Measurements from ENCODE around the gene BRD8.

DNA sequence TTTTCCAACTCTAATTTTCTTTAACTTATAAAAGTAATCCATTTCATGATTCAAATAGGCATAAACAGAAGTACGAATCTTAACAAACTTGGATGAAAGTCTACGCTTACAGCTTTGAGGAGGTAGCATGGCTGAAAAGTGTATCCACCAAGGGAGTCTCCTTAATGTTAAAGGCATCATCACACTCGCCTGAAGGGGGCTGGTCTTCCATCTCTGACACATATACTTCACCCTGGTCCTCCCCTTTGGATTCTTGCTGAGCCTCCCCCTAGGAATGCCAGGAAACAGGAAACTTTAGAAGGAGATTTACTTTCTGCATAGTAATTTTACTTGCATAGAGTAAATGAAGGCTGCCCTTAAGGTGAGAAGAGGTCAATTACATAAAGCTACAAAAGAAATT lies 28.9 kb downstream of the BRD8 start:
- TF ChIP-seq CTCF (IDR thresholded peaks at IDR 0.05 in 2 of 3, conservative IDR thresholded peaks at IDR 0.05 in 1 of 3; ENCODE audit: control insufficient read depth in 2 of 3, extremely low read depth in 1 of 3, insufficient read depth in 1 of 3, low read depth in 3 of 3, low read length in 3 of 3) (no peak), EZH2 (IDR thresholded peaks at IDR 0.05; ENCODE audit: borderline replicate concordance, control insufficient read depth, low read depth, low read length) (no peak), POLR2A (IDR thresholded peaks at IDR 0.05; ENCODE audit: low read depth, low read length) (no peak), POLR2AphosphoS5 (IDR thresholded peaks at IDR 0.05; ENCODE audit: low read length) (no peak), REST (IDR thresholded peaks at IDR 0.05; ENCODE audit: low read depth, low read length) (no peak), EP300 (IDR thresholded peaks at IDR 0.05; ENCODE audit: borderline replicate concordance in 1 of 2, control insufficient read depth in 1 of 2, low read depth in 2 of 2, low read length in 2 of 2) (no peak), SUZ12 (IDR thresholded peaks at IDR 0.05; ENCODE audit: unreplicated experiment) (no peak)
